Gastroesophageal sphincter (tissue), 4 donors: ENCODE data around the gene MAN1C1. TPM values are rescaled to one million over a fixed set of nuclear protein-coding genes. Genes with fewer than 3 reads are reported as not detected.

Experiments
- ATAC-seq: fragments of 150-250 bp; one replicate; pipeline ENCODE4 v1.9.1; 2016; ENCODE audit warnings: mild to moderate bottlenecking, moderate library complexity
- H3K27ac ChIP-seq, 4 donors: fragments of 200-600 bp; sonication (generic) in 3 of 4; 1 replicate in 3 of 4; 2 replicates in 1 of 4; pipeline ENCODE4 v1.5.1; 2016 to 2019
- H3K27me3 ChIP-seq: fragments of 200-600 bp; sonication (generic); one replicate; pipeline ENCODE4 v1.5.1; 2019
- H3K36me3 ChIP-seq, 2 donors: fragments of 200-600 bp; sonication (generic); one replicate each; pipeline ENCODE4 v1.5.1; 2019; ENCODE audit warnings: control low read depth in 1 of 2
- H3K4me1 ChIP-seq, 3 donors: fragments of 200-600 bp; sonication (generic); 1 replicate in 2 of 3; 2 replicates in 1 of 3; pipeline ENCODE4 v1.5.1; 2016 to 2019; ENCODE audit warnings: control low read depth in 2 of 3
- H3K4me3 ChIP-seq, 2 donors: fragments of 200-600 bp; sonication (generic); one replicate each; pipeline ENCODE4 v1.5.1; 2019; ENCODE audit warnings: mild to moderate bottlenecking in 1 of 2, moderate library complexity in 1 of 2
- H3K9me3 ChIP-seq, 3 donors: fragments of 200-600 bp; sonication (generic); one replicate each; pipeline ENCODE4 v1.5.1; 2017 to 2019; ENCODE audit warnings: control low read depth in 2 of 3
- EP300 ChIP-seq: sonication (generic); formaldehyde crosslinking; IDR thresholded peaks from one replicate; pipeline ENCODE4 v1.6.1; 2017; ENCODE audit warnings: antibody characterized with exemption, mild to moderate bottlenecking
- POLR2A ChIP-seq, 2 donors: fragments of 450-650 bp; IDR thresholded peaks; one replicate each; pipeline ENCODE4 v1.6.1; 2017; ENCODE audit warnings: antibody characterized with exemption in 2 of 2, mild to moderate bottlenecking in 2 of 2, moderate library complexity in 1 of 2
- POLR2AphosphoS5 ChIP-seq: sonication (generic); formaldehyde crosslinking; IDR thresholded peaks from one replicate; pipeline ENCODE4 v1.6.1; 2017; ENCODE audit warnings: antibody characterized with exemption
- WGBS, 2 donors: methylation state at CpG; one replicate each; pipeline ENCODE4 v1.1.5; 2018; ENCODE audit warnings: low coverage in 1 of 2; 5-methylcytosine and 5-hydroxymethylcytosine counted together
- total RNA-seq, 4 donors: library from RNA; depleted of rRNA; stranded (reverse); fragments of >200 nt; gene quantifications; one replicate each; pipeline ENCODE4 v1.1.0, GENCODE V29; 2016
- TF ChIP-seq, protein P1 (sequence below), 4 experiments: fragments of 200-600 bp in 2 of 4; fragments of 450-650 bp in 2 of 4; sonication (generic) in 1 of 4; IDR thresholded peaks; one replicate each; pipeline ENCODE4 v1.5.1; 2017 to 2019; ENCODE audit warnings: antibody characterized with exemption in 4 of 4, mild to moderate bottlenecking in 2 of 4, moderate library complexity in 2 of 4

The MAN1C1 gene
- total RNA-seq, 4 donors from 2014 or later: 20.0 to 38.1 (median 27.8) TPM

DNA sequence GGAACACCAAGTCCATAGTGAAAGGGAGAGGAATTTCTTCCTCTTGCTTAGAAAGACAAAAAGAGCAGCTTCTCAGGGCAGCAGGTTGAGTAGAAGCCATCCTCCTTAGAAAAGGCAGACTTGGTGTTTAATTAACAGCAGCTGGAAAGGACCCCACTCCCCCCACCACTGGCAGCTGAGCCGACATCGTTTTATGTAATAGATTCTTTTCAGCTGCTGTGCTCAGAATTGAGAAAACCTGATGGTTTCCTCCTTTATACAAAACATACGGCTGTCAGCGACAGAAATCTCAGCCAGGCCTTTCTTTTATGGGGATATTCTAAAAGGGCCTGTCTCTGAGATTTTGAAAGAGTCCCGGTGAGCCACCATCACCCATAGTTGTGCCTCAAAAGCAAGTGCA lies 49.9 kb downstream of the MAN1C1 start:
- no peak overlapping the region for H3K27ac ChIP-seq
- no peaks in the 10 kb centered on the region for H3K27me3 ChIP-seq
- ATAC-seq: no peak
- WGBS, 2 donors: 71% methylated on average over 2 of the region's 5 CpGs; no CpG with 5 or more reads in 1 of the 2 donors
- H3K9me3 ChIP-seq: no peaks in the 10 kb centered on the region
- H3K36me3 ChIP-seq: no peaks in the 10 kb centered on the region
- peaks cover 0 to 33% (median 8%) of the 10 kb centered on the region in 3 donors for H3K4me1 ChIP-seq
- TF ChIP-seq POLR2AphosphoS5 (no peak), POLR2A (IDR thresholded peaks at IDR 0.05) (no peak)
- H3K4me3 ChIP-seq: no peak overlapping the region

DNA sequence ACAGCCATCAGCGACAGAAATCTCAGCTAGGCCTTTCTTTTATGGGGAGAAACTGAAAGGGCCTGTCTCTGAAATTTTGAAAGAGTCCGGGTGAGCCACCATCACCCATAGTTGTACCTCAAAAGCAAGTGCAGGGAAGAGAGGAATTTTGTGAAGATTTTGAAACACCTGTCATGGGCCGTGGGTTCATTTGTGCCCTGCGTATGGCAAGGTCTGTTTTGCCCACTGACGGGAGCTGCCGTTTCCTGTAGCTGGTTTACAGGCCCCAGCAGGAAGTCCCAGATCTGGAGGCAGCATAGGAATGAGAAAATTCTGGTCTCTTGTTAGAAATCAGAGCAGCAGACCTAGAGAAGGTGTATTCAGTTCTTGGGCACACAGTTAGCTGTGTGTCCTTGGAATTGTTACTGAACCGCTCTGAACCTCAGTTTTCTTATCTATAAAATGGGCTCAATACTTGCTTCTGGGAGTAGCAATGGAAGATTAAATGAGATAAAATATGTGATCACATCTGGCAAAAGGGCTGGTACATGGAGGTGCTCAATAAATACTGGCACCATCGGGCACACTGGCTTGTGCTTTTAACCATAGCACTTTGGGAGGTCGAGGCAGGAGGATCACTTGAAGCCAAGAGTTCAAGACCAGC lies 52.5 kb downstream of the MAN1C1 start:
- no peak for TF ChIP-seq POLR2AphosphoS5
- TF ChIP-seq, protein P1, sequence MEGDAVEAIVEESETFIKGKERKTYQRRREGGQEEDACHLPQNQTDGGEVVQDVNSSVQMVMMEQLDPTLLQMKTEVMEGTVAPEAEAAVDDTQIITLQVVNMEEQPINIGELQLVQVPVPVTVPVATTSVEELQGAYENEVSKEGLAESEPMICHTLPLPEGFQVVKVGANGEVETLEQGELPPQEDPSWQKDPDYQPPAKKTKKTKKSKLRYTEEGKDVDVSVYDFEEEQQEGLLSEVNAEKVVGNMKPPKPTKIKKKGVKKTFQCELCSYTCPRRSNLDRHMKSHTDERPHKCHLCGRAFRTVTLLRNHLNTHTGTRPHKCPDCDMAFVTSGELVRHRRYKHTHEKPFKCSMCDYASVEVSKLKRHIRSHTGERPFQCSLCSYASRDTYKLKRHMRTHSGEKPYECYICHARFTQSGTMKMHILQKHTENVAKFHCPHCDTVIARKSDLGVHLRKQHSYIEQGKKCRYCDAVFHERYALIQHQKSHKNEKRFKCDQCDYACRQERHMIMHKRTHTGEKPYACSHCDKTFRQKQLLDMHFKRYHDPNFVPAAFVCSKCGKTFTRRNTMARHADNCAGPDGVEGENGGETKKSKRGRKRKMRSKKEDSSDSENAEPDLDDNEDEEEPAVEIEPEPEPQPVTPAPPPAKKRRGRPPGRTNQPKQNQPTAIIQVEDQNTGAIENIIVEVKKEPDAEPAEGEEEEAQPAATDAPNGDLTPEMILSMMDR (IDR thresholded peaks at IDR 0.05): no peak
- TF ChIP-seq POLR2A (IDR thresholded peaks at IDR 0.05): no peak
- no peak for TF ChIP-seq EP300
- no peaks in the 10 kb centered on the region for H3K27me3 ChIP-seq
- H3K27ac ChIP-seq: no peak overlapping the region
- no peak for ATAC-seq
- peaks cover 0 to 27% (median 8%) of the 10 kb centered on the region in 3 donors for H3K4me1 ChIP-seq
- H3K4me3 ChIP-seq: no peak overlapping the region
- 95 to 100% methylated on average over 4 to 8 of the region's 9 CpGs for WGBS, 2 donors
- H3K9me3 ChIP-seq: no peaks in the 10 kb centered on the region
- H3K36me3 ChIP-seq: peaks cover 0 to 5% of the 10 kb centered on the region in 2 donors

DNA sequence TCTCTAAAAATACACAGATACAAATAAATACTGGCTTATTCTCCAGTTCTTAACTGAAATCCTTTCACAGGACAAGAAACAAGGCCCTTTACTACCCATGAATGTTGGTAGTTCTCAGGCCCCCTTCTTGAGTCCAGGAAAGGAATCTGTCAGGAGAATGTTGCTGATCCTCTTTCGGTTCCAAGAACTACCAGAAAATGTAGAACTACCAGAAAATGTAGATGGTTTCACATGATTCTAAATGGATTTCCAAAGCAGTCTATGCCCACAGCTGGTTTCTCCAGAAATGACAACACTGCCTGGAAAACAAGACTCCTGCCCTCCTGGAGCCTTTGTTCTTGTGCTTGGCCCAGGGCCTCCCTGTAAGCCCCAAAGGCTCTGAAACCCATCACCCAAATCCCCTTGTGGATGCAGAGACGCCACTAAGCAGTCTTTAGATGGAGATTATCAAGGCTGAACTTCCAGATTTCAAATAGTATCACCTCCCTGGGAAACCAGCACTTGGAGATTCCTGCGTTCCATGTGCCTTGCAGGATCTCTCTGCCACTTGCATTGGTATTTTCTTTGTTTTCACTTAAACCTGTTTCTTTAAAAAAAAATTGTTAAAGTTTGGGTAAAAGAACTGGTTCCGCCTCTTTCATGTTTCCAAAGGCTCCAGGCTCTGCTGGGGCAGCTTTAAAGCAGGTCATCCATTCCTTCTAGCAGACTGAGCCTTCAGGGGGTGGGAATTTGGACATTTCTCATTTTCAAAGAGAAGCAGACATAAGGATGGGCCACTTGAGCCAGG lies 53.4 kb downstream of the MAN1C1 start:
- TF ChIP-seq, protein P1 (IDR thresholded peaks at IDR 0.05): no peak
- TF ChIP-seq EP300 (no peak), POLR2AphosphoS5 (no peak), POLR2A (IDR thresholded peaks at IDR 0.05) (no peak)
- Histone ChIP-seq H3K9me3 (no peaks in the 10 kb centered on the region), H3K4me1 (peaks cover 0 to 18% (median under 1%) of the 10 kb centered on the region in 3 donors), H3K36me3 (peaks cover 0 to 5% of the 10 kb centered on the region in 2 donors), H3K27ac (no peak overlapping the region), H3K4me3 (no peak overlapping the region), H3K27me3 (no peaks in the 10 kb centered on the region)
- WGBS, 2 donors: 90 to 91% methylated on average over 2 to 4 of the region's 4 CpGs
- no peak for ATAC-seq

DNA sequence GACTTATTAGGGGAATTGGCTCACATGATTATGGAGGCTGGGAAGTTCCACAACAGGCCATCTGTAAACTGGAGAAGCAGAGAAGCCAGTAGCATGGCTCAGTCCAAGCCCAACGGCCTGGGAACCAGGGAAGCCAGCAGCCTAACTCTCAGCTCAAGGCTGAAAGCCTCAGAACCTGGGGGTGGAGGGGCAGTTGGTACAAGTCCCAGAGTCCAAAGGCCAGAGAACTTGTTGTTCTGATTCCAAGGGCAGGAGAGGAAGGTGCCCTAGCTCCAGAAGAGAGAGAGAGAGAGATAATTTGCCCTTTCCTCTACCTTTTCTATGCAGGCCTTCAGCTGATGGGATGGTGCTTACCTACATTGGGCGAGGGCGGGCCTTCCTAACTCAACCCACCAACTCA lies 55.3 kb downstream of the MAN1C1 start:
- H3K27me3 ChIP-seq: no peaks in the 10 kb centered on the region
- no peak overlapping the region for H3K4me3 ChIP-seq
- no peaks in the 10 kb centered on the region for H3K9me3 ChIP-seq
- TF ChIP-seq, protein P1 (IDR thresholded peaks at IDR 0.05): no peak
- ATAC-seq: no peak
- peaks cover 0 to 26% (median 8%) of the 10 kb centered on the region in 3 donors for H3K4me1 ChIP-seq
- H3K27ac ChIP-seq: no peak overlapping the region
- peaks cover 0 to 5% of the 10 kb centered on the region in 2 donors for H3K36me3 ChIP-seq
- 100% methylated on average over 1 of the region's 3 CpGs; no CpG with 5 or more reads in 1 of the 2 donors for WGBS, 2 donors

DNA sequence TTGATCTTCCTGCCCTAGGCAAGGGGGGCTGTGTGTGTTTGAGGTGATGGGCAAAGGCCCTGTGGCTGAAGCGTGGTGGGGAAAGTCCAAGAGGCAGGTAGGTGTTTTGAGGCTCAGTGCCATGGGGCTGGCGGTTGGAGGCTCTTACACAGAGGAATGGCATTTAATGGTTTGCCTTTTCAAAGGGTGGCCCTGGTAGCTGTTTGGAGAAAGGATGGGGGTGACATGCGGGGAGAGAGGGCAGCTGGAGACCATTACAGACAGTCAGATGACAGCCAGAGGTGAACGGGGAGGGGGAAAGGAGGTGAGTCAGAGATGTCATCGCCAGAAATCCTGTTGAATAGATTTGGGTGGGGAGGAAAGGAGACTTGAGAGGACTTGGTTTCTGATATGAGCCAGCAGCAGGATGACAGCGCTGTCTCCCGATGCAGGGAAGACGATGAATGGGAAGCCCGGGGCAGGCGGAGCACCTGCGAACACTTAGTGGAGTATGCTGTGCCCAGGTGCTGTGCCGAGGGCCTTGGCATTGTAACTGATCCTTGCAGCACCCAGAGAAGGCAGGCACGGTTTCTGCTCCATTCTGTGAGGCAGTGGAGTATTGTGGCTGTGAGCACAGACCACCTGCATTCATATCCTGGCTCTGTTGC lies 56.3 kb downstream of the MAN1C1 start:
- H3K4me1 ChIP-seq: peaks cover 0 to 27% (median 8%) of the 10 kb centered on the region in 3 donors
- no peaks in the 10 kb centered on the region for H3K9me3 ChIP-seq
- no peak for ATAC-seq
- no peaks in the 10 kb centered on the region for H3K27me3 ChIP-seq
- 52 to 75% methylated on average over 10 to 12 of the region's 13 CpGs for WGBS, 2 donors
- no peak overlapping the region for H3K4me3 ChIP-seq
- H3K36me3 ChIP-seq: peaks cover 0 to 5% of the 10 kb centered on the region in 2 donors
- TF ChIP-seq POLR2A (IDR thresholded peaks at IDR 0.05) (no peak), POLR2AphosphoS5 (no peak), EP300 (no peak)
- TF ChIP-seq, protein P1 (IDR thresholded peaks at IDR 0.05): no peak
- no peak overlapping the region for H3K27ac ChIP-seq
